ENCODE measurements around the gene UBE2D1.

DNA sequence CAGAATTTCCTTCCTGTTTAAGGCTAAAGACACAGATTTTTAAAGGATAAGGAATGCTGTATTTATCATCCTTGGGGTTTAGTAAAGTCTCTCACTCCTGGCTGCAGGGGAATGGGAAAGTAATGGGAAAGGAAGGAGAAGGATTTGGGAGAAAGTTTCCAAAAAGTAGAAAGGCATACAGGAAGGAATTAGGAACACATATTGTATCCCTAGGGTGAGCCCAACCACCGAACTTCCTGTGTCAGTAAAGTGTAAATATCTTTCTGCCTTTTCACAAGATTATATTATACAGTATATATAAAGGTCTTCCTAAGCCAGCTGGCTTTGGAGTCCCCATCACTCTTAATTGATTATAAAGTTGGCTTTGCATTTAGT lies 12.0 kb upstream of the UBE2D1 start:
- TF ChIP-seq SNAI2 (CRISPR knock-in tag; IDR thresholded peaks at IDR 0.05): no peak
- TF ChIP-seq BACH2 (CRISPR knock-in tag; IDR thresholded peaks at IDR 0.05; ENCODE audit: borderline replicate concordance): no peak
